A549 (cell line): Measurements from ENCODE around the gene AFF1. TPM values are rescaled to one million over a fixed set of nuclear protein-coding genes. Genes with fewer than 3 reads are reported as not detected.
A peak's percentile ranks its signal among the peaks of the same experiment; 100 is the strongest.

Source experiments
- ATAC-seq, 2 experiments: fragments of 200-7000 bp in 1 of 2; fragments of >200 bp in 1 of 2; cut with Nextera tagmentation in 1 of 2; cut with Tn5 transposase in 1 of 2; 3 replicates each; pipeline versions ENCODE4 v1.8.0 to v1.9.1; 2018 to 2020; ENCODE audit warnings: mild to moderate bottlenecking in 1 of 2, moderate library complexity in 1 of 2
- CTCF ChIA-PET: fragments of 300-600 bp; sonication (Branson Sonifier 250); formaldehyde crosslinking; extraction: SDS; loops from one replicate; lab custom pipeline; 2021; ENCODE audit warnings: antibody characterized with exemption, inconsistent platforms; lab: Yijun Ruan, JAX
- POLR2A ChIA-PET: fragments of 350-600 bp; formaldehyde crosslinking; extraction: SDS; loops from one replicate; lab custom pipeline; 2021; ENCODE audit warnings: antibody characterized with exemption, inconsistent platforms; lab: Yijun Ruan, JAX
- DNase-seq, 2 experiments: peaks; one replicate each; pipeline versions ENCODE4 v3.0.0 to v3.0.0-alpha.2; 2011 to 2016; ENCODE audit warnings: low read depth in 1 of 2, low spot score in 1 of 2
- FAIRE-seq: peaks from 2 replicates; lab custom pipeline; 2011; peaks lifted over from hg19 to GRCh38; lab: Jason Lieb, UNC
- H3K27ac ChIP-seq, 2 experiments: fragments of >200 bp; sonication (Bioruptor Twin); formaldehyde crosslinking; 3 replicates each; pipeline ENCODE4 v1.5.1; 2016 to 2017
- H3K4me1 ChIP-seq: fragments of >200 bp; sonication (Bioruptor Twin); formaldehyde crosslinking; 3 replicates; pipeline ENCODE4 v1.6.1; 2016
- H3K4me2 ChIP-seq: fragments of >200 bp; sonication (Bioruptor Twin); formaldehyde crosslinking; 3 replicates; pipeline ENCODE4 v1.6.1; 2016
- H3K4me3 ChIP-seq: fragments of >200 bp; sonication (Bioruptor Twin); formaldehyde crosslinking; 3 replicates; pipeline ENCODE4 v1.5.1; 2016
- H3K9me3 ChIP-seq: fragments of >200 bp; sonication (Bioruptor Twin); formaldehyde crosslinking; 3 replicates; pipeline ENCODE4 v1.6.1; 2016
- CBX2 ChIP-seq: fragments of 200-600 bp; sonication (generic); IDR thresholded peaks from 2 replicates; pipeline ENCODE4 v1.6.1; 2016; ENCODE audit warnings: low read depth, mild to moderate bottlenecking, borderline replicate concordance
- CEBPB ChIP-seq, 2 experiments: fragments of >200 bp in 1 of 2; sonication (Bioruptor Twin) in 1 of 2; formaldehyde crosslinking in 1 of 2; IDR thresholded peaks; 2 replicates each; pipeline ENCODE4 v1.6.1; 2012 to 2016
- CHD2 ChIP-seq: fragments of 150-350 bp; IDR thresholded peaks from 2 replicates; pipeline ENCODE4 v1.6.1; 2014; ENCODE audit warnings: low read length; ENCODE audit not compliant: partially characterized antibody
- ESRRA ChIP-seq: fragments of 150-350 bp; IDR thresholded peaks from 2 replicates; pipeline ENCODE4 v1.6.1; 2014; ENCODE audit warnings: mild to moderate bottlenecking, low read length, borderline replicate concordance
- FOXS1 ChIP-seq: fragments of 250-450 bp; sonication (Bioruptor Pico); IDR thresholded peaks from 2 replicates; pipeline ENCODE4 v1.5.0; 2020; ENCODE audit warnings: mild to moderate bottlenecking, moderate library complexity
- GATA3 ChIP-seq: IDR thresholded peaks from 2 replicates; pipeline ENCODE4 v1.6.1; 2012; ENCODE audit warnings: borderline replicate concordance
- HDAC2 ChIP-seq: fragments of 200-600 bp; sonication (generic); IDR thresholded peaks from 2 replicates; pipeline ENCODE4 v1.6.1; 2016
- HOXA7 ChIP-seq: fragments of 250-450 bp; sonication (Bioruptor Pico); IDR thresholded peaks from 2 replicates; pipeline ENCODE4 v1.5.0; 2020; ENCODE audit warnings: mild to moderate bottlenecking, moderate library complexity
- HOXB5 ChIP-seq: fragments of 250-450 bp; sonication (Bioruptor Pico); IDR thresholded peaks from 2 replicates; pipeline ENCODE4 v1.5.0; 2020; ENCODE audit warnings: mild to moderate bottlenecking, moderate library complexity
- JUN ChIP-seq, 2 experiments: fragments of >200 bp; sonication (Bioruptor Twin); formaldehyde crosslinking; IDR thresholded peaks; 2 replicates in 1 of 2; 3 replicates in 1 of 2; pipeline ENCODE4 v1.6.1; 2016 to 2017
- JUNB ChIP-seq: fragments of >200 bp; sonication (Bioruptor Twin); formaldehyde crosslinking; IDR thresholded peaks from 2 replicates; pipeline ENCODE4 v1.6.1; 2016
- KDM5A ChIP-seq: fragments of 200-600 bp; sonication (generic); IDR thresholded peaks from 2 replicates; pipeline ENCODE4 v1.6.1; 2016; ENCODE audit warnings: antibody characterized with exemption, mild to moderate bottlenecking
- NR3C1 ChIP-seq: fragments of >200 bp; sonication (Bioruptor Twin); formaldehyde crosslinking; IDR thresholded peaks from 3 replicates; pipeline ENCODE4 v1.6.1; 2017
- PHF8 ChIP-seq: fragments of 200-600 bp; sonication (generic); IDR thresholded peaks from 2 replicates; pipeline ENCODE4 v1.6.1; 2016; ENCODE audit warnings: low read depth, mild to moderate bottlenecking, antibody characterized with exemption, moderate library complexity, borderline replicate concordance
- RCOR1 ChIP-seq: fragments of 150-350 bp; IDR thresholded peaks from 2 replicates; pipeline ENCODE4 v1.6.1; 2014; ENCODE audit warnings: antibody characterized with exemption, low read length, low read depth
- TP53 ChIP-seq: fragments of 250-450 bp; sonication (Bioruptor Pico); IDR thresholded peaks from 2 replicates; pipeline ENCODE4 v1.5.0; 2021; ENCODE audit warnings: mild to moderate bottlenecking, moderate library complexity
- ZC3H11A ChIP-seq: fragments of 450-650 bp; IDR thresholded peaks from 2 replicates; pipeline ENCODE4 v1.6.1; 2014; ENCODE audit warnings: antibody characterized with exemption, mild to moderate bottlenecking
- ZNF302 ChIP-seq: fragments of 250-450 bp; sonication (Bioruptor Pico); IDR thresholded peaks from 2 replicates; pipeline ENCODE4 v1.9.0; 2021; ENCODE audit warnings: inconsistent platforms, mild to moderate bottlenecking, moderate library complexity
- WGBS: methylation state at CpG from one replicate; pipeline ENCODE4 v1.1.6; 2017; ENCODE audit errors: missing lambda C conversion rate; 5-methylcytosine and 5-hydroxymethylcytosine counted together
- polyA plus RNA-seq, 4 experiments: library from polyadenylated mRNA; depleted of rRNA in 3 of 4; stranded (reverse); fragments of >200 nt; fragmentation: RNase III in 1 of 4; extraction: RNeasy Plus Mini Kit Qiagen cat#74134 plus additional on column Dnase treatment in 1 of 4; gene quantifications; 2 replicates in 3 of 4; 3 replicates in 1 of 4; pipeline ENCODE4 v1.2.3, GENCODE V29; 2011 to 2017
- TF ChIP-seq, protein P1 (sequence below): fragments of 200-600 bp; sonication (generic); IDR thresholded peaks from 2 replicates; pipeline ENCODE4 v1.6.1; 2016; ENCODE audit warnings: antibody characterized with exemption, mild to moderate bottlenecking, moderate library complexity
- TF ChIP-seq, protein P2 (sequence below): IDR thresholded peaks from 2 replicates; pipeline ENCODE4 v1.6.1; 2012
- TF ChIP-seq, protein P3 (sequence below): fragments of 250-450 bp; sonication (Bioruptor Pico); IDR thresholded peaks from 2 replicates; pipeline ENCODE4 v1.5.0; 2021; ENCODE audit warnings: mild to moderate bottlenecking, moderate library complexity, borderline replicate concordance

The AFF1 gene
- polyA plus RNA-seq, 2 of the 4 experiments (the other 2 are of a cell fraction) = 13.7 to 15.4 TPM

DNA sequence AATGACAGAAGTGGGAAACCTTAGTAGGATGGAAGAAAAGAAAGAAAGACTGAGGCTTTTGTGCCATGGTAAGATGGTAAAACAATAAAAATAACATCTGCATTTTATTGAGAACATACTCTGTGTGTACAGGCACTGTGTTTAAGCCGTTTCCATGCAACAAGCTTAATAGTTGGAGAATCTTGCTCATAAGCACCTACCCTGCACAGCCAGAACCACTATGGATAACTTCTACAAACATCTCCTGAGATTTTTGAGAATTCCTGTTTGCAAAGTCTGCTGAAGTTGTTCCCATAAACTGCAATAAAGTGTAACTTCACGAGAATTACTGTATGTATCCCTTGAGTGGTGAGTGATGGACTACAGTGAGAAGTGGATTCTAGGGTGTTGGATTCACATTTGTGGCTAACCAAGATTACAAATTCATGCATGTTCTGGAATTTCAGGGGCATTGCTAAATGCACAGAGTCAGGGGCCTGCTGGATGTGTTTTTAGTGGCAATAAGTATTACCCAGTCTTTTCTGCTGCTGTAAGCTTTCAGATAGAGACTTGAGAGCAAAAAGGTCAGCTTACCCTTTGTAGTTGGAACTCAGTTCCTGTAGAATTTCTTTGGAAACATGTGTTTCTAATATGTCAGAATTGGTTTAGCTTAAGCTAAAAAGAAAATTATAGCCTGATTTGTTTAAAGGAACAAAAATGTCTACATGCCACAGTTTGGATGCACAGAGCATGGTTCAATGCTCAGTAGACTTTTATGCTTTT, 132.5 kb downstream of the AFF1 start:
- 91% methylated on average over 2 of the region's 2 CpGs for WGBS
- ATAC-seq = no peak
- POLR2A ChIA-PET = no interaction called here
- TF ChIP-seq, protein P1, sequence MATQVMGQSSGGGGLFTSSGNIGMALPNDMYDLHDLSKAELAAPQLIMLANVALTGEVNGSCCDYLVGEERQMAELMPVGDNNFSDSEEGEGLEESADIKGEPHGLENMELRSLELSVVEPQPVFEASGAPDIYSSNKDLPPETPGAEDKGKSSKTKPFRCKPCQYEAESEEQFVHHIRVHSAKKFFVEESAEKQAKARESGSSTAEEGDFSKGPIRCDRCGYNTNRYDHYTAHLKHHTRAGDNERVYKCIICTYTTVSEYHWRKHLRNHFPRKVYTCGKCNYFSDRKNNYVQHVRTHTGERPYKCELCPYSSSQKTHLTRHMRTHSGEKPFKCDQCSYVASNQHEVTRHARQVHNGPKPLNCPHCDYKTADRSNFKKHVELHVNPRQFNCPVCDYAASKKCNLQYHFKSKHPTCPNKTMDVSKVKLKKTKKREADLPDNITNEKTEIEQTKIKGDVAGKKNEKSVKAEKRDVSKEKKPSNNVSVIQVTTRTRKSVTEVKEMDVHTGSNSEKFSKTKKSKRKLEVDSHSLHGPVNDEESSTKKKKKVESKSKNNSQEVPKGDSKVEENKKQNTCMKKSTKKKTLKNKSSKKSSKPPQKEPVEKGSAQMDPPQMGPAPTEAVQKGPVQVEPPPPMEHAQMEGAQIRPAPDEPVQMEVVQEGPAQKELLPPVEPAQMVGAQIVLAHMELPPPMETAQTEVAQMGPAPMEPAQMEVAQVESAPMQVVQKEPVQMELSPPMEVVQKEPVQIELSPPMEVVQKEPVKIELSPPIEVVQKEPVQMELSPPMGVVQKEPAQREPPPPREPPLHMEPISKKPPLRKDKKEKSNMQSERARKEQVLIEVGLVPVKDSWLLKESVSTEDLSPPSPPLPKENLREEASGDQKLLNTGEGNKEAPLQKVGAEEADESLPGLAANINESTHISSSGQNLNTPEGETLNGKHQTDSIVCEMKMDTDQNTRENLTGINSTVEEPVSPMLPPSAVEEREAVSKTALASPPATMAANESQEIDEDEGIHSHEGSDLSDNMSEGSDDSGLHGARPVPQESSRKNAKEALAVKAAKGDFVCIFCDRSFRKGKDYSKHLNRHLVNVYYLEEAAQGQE = no peak
- TF ChIP-seq HDAC2 (no peak), TP53 (no peak), JUNB (no peak), NR3C1 (no peak), ESRRA (no peak), HOXB5 (CRISPR knock-in tag) (no peak), ZNF302 (CRISPR knock-in tag) (no peak)
- no peak for DNase-seq
- H3K4me2 ChIP-seq = no peak overlapping the region
- peaks cover 18% of the 10 kb centered on the region for H3K4me1 ChIP-seq
- H3K9me3 ChIP-seq = no peaks in the 10 kb centered on the region
- no peak for FAIRE-seq
- no peak overlapping the region for H3K27ac ChIP-seq
- CTCF ChIA-PET = no interaction called here
- H3K4me3 ChIP-seq = no peak overlapping the region

DNA sequence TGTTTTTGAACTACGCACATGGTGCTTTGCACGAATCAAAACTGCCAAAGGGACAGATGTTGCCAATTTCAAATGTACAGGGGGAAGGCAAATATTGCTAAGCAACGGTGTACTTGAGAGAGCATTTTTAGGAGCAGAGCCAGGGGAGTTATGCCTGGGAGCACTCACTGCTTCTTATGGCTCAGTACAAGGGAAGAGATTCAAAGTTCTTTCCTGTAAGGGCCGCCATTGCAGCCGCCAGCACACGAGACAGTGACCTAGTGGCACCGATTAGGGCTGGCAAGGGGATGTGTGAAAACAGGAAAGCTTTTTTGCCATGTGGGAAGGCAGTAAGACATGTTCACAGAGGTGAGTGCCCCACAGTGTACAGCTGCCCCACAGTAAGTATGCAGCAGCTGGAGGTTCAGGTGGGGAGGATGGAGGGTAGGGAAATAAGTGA, 133.8 kb downstream of the AFF1 start:
- CTCF ChIA-PET = no interaction called here
- Histone ChIP-seq H3K27ac (no peak overlapping the region), H3K4me2 (no peak overlapping the region), H3K4me3 (no peak overlapping the region), H3K4me1 (peaks cover 25% of the 10 kb centered on the region), H3K9me3 (no peaks in the 10 kb centered on the region)
- FAIRE-seq = no peak
- WGBS = 71% methylated on average over 7 of the region's 7 CpGs
- POLR2A ChIA-PET = no interaction called here
- TF ChIP-seq GATA3 (no peak), TP53 (no peak), CHD2 (no peak), RCOR1 (no peak), HOXA7 (CRISPR knock-in tag) (no peak), CBX2 (no peak), FOXS1 (CRISPR knock-in tag) (no peak)
- TF ChIP-seq, protein P2, sequence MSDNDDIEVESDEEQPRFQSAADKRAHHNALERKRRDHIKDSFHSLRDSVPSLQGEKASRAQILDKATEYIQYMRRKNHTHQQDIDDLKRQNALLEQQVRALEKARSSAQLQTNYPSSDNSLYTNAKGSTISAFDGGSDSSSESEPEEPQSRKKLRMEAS = no peak
- DNase-seq = no peak
- ATAC-seq = peak; percentile 30 to 40; a peak in 2 of 6 replicates

DNA sequence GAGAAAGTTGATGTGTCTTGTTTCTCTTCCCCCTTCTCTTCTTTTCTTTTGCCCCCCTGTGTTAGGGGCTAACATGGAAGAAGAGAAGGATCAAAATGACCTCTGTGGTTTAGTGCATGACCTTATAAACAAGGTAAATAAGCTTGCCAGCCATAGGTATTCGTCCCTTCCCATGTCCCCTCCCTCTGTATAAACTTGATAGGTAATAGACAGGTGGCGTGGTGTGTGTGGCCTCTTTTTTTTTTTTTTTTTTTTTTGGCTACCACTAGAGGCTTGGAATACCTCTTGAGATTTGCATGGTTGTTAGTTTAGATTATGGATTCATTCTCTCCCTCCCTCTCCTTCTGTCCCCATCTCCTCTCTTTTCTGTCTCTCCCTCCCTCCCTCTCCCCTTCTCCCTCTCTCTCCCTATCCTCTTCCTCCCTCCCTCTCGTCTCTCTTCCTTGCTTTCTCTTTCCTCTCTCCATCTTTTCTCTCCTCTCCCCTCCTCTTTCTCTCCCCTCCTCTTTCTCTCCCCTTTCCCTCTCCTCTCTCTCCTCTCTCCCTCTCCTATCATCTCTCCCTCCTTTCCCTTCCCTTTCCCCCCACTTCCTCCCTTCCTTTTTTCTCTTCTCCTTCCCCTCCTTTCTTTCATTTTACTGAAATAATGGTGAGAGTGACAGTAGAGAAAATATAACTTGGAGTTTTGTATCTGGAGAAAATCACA, 134.4 kb downstream of the AFF1 start:
- Histone ChIP-seq H3K4me2 (no peak overlapping the region), H3K9me3 (no peaks in the 10 kb centered on the region), H3K4me3 (no peak overlapping the region), H3K4me1 (peaks cover 25% of the 10 kb centered on the region), H3K27ac (no peak overlapping the region)
- ChIA-PET CTCF (interaction anchor here (0.6 to 1.6 kb wide), 3 partner anchors 16 to 147 kb away, joined by 3 to 5 read pairs (median 3); no protein-coding TSS in a partner anchor), POLR2A (no interaction called here)
- 78% methylated on average over 3 of the region's 3 CpGs for WGBS
- no peak for DNase-seq
- ATAC-seq = peak; percentile 13 to 40; a peak in 2 of 6 replicates
- FAIRE-seq = no peak
- TF ChIP-seq KDM5A (no peak), PHF8 (no peak), CEBPB (IDR thresholded peaks at IDR 0.05) (no peak), ZC3H11A (no peak), JUN (IDR thresholded peaks at IDR 0.05) (no peak)
- TF ChIP-seq, protein P3, sequence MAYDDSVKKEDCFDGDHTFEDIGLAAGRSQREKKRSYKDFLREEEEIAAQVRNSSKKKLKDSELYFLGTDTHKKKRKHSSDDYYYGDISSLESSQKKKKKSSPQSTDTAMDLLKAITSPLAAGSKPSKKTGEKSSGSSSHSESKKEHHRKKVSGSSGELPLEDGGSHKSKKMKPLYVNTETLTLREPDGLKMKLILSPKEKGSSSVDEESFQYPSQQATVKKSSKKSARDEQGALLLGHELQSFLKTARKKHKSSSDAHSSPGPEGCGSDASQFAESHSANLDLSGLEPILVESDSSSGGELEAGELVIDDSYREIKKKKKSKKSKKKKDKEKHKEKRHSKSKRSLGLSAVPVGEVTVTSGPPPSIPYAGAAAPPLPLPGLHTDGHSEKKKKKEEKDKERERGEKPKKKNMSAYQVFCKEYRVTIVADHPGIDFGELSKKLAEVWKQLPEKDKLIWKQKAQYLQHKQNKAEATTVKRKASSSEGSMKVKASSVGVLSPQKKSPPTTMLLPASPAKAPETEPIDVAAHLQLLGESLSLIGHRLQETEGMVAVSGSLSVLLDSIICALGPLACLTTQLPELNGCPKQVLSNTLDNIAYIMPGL (CRISPR knock-in tag) = no peak
